Hematopoietic multipotent progenitor cell treated with erythropoietin and hydrocortisone succinate and interleukin-3 and kit ligand, for 15 days (in vitro differentiated cells): Measurements from ENCODE around the gene SCAPER.

Experiments used
- DNase-seq: peaks from one replicate; pipeline ENCODE4 v3.0.0-alpha.2; 2015; ENCODE audit warnings: low spot score

Gene SCAPER

DNA sequence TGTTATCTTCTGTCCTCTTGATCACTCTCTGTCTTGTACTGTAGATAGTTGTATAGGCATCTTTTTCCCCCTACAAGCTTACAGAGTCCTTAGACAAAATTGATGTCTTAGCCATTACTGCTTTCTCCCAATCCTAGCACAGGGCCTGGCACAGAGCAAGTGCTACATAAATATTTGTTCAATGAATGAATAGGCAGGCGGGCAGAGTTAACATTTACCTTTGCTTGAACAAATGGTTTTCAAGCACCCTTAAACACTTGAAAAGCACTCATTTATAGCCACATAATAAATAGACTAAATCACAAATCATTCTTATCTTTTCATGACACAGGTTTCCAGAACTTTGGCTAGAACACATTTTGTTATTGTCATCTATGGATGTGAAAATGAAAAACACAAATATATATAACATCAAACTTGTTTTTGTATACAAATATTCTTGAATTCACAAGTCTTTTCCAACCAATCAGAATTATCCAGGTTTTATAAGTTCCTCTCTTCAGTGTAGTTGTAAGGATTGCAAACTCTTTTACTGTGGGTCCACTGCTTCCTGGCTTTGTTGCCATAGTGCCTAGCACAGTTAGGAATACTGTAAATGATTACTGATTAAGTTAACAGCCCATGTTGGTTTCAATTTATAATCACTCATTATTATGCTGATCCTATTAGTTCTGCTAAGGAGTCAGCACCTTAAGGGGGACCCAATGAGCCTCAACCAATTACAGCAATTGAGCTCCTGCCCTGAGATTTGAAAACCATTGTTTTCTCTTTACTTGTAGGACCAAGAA, 506.6 kb downstream of the SCAPER start:
- DNase-seq, result no peak

DNA sequence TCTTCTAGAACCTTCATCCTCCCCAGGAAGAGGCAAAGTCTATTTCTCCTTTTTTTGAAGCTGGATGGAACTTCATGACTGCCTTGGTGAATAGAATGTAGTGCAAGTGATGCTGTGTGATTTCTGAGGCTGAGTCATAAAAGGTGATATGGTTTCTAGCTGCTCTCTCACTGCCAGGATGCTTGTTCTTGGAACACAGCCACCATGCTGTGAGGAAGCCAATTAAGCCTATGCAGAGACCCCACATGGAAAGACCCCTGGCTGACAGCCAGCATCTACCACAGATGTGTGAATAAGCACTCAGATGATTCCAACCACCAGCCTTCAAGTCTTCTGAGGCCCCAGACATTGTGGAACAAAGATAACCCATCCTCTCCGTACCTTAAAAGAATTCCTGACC, 511.5 kb downstream of the SCAPER start:
- DNase-seq, result no peak

DNA sequence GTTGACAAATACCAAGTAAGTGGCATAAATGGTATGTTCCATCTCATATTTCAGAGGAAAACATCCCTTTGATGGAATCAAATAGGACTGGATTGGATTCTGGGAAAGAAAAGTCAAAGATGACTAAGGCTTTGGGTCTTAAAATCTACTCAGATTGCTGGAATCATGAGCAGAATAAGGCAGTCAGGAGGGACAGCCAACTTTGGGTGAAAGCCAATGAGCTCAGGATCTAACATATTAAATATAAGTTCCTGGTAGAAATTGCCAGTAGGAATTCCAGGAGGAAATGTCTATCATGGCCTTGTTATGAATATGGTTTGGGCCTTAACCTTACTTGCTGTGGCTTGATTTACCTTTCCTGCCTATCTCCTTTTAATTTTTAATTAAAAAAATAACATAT, 513.3 kb downstream of the SCAPER start:
- no peak for DNase-seq

DNA sequence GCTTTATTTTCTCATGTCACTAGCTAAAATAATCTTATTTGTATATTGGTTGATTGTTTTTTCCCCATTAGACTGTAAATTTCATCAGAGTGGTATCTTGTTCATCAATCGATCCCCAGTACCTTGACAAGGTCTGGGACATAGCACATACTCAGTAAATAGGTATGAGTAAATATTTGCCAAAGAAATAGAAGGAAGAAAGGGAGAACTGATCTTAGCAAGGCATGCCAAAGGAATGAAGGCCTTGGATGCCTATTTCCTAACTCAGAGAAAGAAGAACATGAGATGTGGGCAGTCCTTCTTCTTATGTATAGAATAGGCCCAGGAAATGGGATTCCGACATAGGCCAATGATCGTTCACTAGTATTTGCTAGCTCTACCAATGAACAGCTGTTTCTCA, 513.8 kb downstream of the SCAPER start:
- no peak for DNase-seq

DNA sequence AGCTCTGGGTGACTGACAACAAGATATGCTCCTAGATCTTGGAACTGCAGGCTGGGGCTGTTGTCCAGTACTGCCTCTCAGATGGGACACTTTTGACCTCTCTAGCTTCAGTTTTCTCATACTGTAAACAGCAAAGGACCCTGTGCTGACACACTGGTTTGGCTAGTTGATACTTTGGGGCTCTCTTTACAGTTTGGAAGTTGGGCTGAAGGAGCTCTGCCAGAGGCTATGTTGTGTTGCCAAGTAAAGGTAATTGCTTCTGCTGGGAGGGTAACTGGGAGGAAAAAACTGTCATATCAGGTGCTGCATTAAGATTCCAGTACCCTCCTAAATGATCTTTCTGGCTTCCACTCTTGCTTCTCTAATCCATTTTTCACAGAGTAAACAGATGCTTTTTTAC, 514.6 kb downstream of the SCAPER start:
- DNase-seq, result no peak

DNA sequence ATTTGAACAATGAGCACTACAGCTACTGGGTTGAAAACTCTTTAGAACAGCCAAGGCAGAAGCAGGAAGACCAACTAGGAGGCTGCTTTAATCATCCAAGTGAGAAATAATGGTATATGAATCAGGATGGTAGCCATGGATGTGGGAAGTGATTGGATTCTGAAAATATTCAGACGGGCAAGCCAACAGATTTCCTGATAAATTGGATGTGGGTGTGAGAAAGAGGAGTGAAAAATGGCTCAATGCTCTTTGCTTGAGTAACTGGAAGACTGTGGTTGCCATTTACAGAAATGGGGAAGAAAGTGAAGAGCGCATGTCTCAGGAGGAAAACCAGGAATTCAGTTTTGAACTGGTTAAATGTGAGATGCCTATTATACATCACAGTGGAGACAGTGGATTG, 518.2 kb downstream of the SCAPER start:
- no peak for DNase-seq

DNA sequence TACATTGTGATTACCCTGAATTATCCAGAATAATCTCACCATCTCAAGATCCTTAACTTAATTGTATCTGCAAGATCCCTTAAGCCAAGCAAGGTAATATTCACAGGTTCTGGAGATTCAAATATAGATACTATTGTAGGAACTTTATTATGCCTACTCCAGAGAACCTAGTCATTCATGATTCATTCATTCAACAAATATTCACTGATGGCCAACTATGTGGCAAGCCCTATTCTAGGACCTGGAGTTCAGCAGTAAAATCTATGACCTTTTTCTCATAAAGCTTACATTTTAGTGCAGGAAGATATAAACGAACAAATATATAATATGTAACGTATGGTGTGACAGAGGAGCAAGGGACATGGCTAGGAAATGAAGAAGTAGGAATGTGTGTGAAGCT, 519.0 kb downstream of the SCAPER start:
- DNase-seq, result no peak

DNA sequence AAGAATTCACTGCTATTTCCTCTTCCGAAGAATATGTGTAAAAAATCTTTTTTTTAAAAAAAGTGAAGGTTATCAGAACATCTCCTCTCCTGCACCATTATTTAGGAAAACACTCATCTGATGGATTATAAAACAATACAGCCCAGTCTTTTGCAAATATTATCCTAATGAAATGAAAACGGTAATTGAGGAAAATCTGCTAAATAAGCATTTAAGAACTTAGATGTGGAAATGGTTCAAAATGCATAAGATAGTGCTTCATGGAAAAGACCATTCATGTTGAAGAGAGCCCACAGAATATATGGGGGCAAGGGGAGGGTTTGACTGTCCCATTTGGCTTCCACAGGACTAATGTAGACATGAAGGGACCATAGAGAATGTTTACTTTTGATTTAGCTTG, 520.7 kb downstream of the SCAPER start:
- no peak for DNase-seq

DNA sequence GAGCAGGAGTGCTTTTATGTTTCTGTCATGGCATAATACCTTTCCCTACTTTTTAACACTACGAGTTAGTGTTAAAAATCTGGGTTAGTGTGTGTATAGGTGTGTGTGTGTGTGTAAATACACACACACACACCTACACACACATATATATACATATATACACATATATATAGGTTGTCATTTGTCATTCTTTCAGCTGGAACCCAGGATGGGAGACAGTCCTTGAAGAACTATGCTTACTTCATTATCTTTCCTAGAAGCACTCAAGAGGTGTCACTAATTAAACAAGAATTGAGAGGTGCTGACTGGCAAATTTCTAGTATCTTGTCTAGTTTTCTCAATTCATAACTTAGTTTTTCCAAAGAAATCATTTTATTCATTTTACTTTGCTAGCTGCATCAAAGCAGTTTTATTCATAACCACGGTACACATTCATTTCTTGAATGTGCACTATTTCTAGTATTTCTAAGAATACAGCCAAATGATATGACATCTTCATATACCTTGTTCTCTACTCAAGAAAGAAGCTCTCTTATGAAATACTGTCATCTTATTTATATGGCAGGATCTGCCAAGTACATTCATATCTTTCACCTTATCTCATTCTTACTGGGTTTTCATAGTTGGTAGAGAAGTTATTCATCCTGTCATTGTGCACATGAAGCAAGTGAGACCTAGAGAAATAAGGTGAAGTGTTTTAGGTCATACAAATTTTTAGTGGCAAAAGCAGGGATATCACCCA, 522.0 kb downstream of the SCAPER start:
- no peak for DNase-seq

DNA sequence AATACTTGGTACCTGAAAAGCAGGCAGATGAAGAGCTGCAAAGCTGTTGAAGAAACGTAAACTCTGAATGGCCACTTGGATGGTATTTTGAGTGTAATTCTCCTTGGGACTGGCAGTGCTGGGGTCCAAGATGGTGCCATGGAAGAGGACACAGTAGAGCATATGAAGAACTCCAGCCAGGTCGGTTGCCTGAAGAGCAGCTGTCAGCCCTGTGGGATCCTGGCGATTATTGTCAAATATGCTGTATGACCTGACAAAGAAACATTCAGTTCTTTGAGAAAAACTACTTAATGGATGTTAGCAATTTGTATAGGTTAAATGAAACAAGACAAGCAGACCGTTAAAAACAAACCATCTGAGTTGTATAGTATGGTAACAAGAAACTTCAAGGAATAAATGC, 523.8 kb downstream of the SCAPER start:
- DNase-seq, result no peak

DNA sequence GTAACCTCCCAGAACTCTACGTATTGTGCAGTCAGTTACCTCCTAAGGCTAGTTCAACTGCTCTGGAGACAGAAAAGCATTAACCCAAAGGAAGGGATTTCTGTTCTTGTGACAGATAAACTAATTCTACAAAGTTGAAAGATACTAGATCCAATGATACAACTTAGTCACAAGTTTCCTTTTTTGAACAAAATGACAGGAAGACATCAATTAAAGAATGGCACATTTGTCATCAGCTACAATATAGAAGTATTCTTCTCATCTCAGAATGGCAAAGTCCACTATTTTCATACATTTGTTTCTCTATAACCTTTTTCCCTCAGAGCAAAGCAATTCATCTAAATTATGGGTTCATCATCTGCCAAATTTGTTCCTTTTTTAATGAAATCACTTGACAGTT, 524.9 kb downstream of the SCAPER start:
- DNase-seq, result no peak

DNA sequence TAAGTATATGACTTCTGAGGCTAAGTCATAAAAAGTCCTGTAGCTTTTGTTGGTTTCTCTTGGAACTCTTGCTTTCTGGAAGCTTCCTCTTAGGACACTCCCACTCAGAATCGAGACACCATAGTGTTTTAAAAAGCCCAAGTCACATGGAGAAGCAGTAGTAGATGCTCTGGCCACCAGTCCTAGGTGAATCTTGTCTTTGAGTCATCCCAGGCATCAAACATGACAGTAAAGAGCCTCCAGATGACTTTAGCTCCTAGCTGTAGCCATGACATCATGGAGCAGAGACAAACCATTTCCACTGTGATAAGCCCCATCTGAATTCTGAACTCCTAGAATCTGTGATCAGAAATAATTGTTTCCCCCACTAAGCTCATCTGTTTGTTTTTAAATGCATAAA, 526.4 kb downstream of the SCAPER start:
- no peak for DNase-seq

DNA sequence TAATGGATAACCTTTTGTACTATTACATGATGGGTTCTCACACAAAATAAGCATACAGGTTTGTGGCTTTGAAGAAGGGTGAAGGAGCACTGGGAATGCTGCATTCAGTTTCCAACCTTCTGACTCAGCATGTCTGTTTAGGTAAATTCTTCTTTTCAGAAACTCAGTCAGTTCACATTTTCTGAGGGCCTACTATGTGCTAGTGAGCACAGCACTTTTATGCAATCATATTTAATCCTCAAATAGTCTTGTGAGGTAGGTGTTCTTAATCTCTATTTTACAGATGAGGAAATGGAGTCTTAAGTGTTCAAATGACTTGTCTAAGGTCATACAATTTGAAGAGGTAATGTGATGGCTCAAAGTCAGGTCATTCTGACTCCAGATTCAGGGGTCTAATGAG, 527.4 kb downstream of the SCAPER start:
- no peak for DNase-seq

DNA sequence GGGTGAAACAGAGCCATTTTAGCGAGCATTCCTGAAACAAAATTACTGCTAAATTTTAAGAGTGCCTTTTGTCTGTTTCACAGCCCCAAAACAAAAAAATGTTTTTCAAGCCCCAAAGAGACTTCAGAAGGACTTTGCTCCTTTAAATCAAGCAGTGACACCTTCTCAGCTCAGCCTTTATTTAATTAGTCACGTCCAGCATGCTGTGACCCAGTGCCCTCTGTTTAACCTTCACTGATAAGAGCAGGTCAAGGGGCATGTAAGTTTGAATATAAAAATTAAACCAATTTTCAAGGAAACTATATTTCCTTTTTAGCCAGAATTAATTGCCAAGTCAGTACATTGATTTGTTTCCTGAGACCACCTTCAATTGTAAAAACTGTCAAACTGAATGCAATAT, 527.9 kb downstream of the SCAPER start:
- no peak for DNase-seq

DNA sequence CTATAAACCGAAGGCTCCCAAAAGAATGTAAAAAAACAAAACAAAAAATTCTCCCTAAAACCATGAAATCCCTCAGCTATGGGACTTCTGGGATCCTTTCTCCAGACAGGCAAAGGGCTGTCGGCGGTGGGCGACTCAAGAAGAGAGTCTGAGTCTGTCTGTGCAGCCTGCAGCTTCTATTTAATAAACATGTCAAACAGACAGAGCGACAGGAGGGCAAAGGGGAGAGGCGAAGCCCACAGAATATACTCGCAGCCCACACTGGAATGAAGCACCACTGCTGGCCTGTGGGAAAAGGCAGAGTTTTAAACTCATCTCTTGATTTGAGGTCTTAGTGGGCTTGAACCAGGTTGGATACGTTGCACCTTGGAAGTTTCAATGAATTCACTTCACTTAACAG, 528.3 kb downstream of the SCAPER start:
- DNase-seq, result no peak

DNA sequence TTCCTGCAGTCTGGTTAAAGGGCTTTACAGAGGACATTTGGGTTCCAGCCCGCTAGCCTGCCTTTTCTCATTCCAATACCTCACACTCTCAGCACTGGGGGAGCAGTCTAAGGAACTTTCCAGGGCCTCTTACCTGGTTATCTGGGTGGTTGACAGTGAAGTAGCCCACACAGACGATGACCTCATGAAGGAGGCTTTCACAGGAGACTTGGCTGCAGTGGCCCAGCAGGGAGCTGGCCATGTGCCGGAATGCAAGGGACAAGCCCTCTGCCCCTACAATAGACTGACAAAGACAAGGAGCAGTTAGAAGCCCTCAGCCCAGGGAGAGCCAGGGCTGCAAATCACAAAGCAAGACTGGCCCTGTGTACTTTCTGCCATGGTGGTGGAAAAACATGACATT, 529.1 kb downstream of the SCAPER start:
- DNase-seq, result no peak

DNA sequence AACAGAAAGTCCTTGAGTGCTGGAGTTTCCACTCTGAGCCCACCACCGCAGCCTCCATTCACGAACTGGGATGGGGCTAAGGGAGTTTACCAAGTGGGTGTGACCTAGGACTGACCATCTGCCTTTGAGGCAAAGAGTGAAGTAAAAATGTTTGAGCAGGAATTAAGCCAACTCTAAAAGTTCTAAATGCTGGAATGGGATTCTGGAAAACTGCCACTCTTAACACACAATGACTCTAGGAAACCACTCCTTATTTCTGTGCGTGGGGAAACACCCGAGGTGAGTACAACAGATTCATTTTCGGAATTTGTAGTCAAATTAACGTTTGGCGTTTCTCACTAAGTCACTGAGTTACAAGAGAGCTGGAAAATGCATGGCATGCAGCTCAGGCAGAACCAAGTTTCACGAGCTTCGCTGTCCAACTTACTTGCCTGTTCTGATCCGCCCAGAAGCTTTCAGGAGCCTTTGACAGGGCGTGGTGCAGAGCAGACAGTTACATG, 537.0 kb downstream of the SCAPER start:
- DNase-seq, result no peak

DNA sequence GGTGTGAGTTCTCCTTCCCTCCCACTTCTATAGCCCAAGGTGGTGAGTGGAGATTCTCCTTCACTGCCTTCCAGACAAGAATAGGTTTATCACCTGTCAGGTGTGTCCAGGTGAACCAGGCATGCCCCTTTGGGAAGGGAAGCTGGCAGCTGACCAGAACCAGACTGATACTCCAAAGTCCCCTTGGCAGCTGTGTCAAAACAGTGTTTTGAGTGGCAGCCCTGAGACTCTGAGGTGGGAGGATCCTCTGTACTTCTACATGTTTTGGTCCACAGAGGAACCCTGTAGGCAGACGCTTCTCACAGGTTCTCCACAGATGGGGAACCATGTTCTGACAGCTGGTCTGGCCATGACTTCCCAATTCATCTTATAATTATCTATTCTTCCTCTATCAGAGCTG, 538.4 kb downstream of the SCAPER start:
- DNase-seq, result no peak

DNA sequence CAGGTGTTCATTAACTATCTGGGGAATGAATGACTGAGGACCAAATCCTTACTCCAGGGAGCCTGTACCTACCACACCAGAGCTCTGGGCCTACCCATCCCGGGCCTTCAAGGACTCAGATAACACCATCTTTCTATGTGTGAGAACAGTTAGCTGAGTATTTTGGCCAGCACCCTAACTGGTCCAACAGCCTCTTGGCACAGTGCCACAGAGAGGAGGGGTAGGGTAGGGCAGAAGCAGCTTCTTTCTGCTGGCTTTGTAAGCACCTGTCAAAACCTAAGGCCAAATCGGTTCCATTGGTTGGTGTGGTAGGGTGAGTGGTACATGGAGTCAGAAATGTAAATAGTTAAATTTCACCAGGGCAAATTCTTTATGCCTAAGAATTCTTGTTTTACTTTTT, 541.9 kb downstream of the SCAPER start:
- no peak for DNase-seq

DNA sequence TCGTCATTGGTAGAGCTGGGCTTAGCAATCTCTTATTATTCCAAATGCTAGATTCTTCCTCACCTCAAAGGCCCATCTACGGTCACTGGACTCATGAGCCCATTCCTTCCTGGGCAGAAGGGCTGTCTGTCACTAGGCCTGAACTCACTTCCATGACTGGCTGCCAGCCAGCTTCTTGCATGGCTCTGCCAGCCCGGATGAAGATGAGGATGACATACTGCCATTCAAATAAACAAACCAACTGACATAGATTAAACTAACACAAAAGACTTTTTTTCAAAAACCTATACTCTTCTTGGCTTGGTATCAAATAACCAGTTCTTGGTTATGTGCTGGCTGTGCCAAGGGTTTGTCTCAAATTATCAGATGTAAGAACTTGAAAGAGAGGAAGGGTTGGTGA, 544.7 kb downstream of the SCAPER start:
- DNase-seq, result no peak

DNA sequence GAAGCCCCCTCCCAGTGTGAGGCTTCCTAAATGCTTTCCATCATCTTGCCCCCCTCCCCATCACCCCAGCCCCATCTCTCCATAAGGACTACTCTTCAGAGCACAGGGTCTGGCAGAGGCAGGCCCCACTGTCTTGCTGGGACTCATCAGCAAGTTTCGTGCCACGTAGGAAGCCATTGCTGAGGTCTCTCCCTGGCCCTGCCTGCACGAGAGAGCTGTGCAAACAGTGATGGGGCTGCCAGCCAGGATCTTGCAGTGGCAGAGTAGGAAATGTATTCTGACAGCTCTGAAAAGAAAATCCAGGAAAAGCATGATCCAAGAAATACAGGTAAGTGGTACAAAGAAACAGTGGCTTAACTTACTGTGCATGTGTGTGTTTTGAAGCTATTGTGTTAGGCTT, 546.0 kb downstream of the SCAPER start:
- DNase-seq, result no peak

DNA sequence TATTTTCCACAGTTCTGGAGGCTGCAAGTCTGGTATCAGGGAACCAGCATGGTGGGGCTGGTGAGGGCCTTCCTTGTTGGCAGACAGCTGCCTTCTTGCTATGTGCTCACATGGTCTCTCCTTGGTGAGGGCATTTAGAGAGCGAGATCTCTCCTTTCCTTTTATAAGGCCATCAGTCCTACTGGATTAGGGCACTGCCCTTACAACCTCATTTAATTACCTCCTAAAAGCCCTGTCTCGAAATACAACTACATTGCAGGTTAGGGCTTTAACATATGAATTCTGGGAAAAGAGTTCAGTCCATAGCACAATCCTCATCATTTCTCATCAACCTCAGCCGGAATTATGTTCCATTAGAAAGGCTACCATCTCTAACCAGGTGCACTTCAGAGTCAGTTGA, 546.7 kb downstream of the SCAPER start:
- no peak for DNase-seq

DNA sequence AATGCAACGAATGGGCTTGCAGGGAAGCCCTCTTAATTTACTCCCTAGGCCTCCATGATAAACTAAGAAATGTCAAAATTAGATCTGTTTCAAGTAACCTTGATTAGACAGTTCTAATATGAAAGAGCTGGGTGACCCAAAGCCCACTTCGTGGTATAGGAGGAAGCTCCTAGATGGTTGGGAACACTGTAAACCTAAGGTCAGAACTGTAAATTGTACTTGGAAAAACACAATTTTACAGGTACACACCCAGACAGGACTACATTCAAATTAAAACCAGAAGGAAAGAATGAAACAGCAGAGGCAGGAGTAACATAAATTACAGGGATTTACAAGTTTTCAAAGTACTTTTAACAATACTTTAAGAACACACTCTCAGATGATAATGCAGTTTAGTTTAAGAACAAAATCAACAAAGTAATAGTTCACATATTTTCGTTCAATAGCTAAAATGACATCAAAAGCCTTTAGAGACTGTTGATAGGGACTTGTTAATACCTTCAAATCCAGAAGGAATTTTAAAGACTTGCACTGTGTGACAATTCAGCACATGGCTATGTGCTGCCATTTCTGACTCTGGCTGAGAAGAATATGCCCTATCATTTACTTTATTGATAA, 550.2 kb downstream of the SCAPER start:
- no peak for DNase-seq
